Activated CD8-positive, alpha-beta T cell treated with anti-CD3 and anti-CD28 coated beads for 36 hours (primary cell): ENCODE results near the gene ZFR. TPM values are rescaled to one million over a fixed set of nuclear protein-coding genes. Genes with fewer than 3 reads are reported as not detected.
"Not testable (repeated sequence)": the region's sequence is repeated elsewhere in the genome, so short reads cannot be mapped to it uniquely, and the experiment has no call there.

Experiments used
- ATAC-seq: fragments of 200-7000 bp; cut with Tn5 transposase; one replicate; pipeline ENCODE4 v1.10.0; 2021; ENCODE audit warnings: mild to moderate bottlenecking, moderate library complexity
- CTCF ChIA-PET: fragments of 350-600 bp; sonication (Branson Sonifier 250); formaldehyde crosslinking; loops from one replicate; lab custom pipeline; 2021; ENCODE audit warnings: antibody characterized with exemption; lab: Charles Lee
- POLR2A ChIA-PET: fragments of 350-600 bp; sonication (Branson Sonifier 250); formaldehyde crosslinking; loops from one replicate; lab custom pipeline; 2021; ENCODE audit warnings: antibody characterized with exemption; lab: Charles Lee
- DNase-seq: peaks from one replicate; pipeline ENCODE4 v3.0.0-alpha.2; 2020
- H3K27ac Mint-ChIP-seq: one replicate; pipeline ENCODE4 v1.8.0; 2021; ENCODE audit warnings: mild to moderate bottlenecking, mixed read lengths
- H3K27me3 Mint-ChIP-seq: one replicate; pipeline ENCODE4 v1.8.0; 2021; ENCODE audit warnings: mixed read lengths
- H3K36me3 Mint-ChIP-seq: one replicate; pipeline ENCODE4 v1.8.0; 2021; ENCODE audit warnings: low read depth, mixed read lengths
- H3K4me1 Mint-ChIP-seq: one replicate; pipeline ENCODE4 v1.8.0; 2021; ENCODE audit warnings: low read depth, mixed read lengths
- H3K4me3 Mint-ChIP-seq: one replicate; pipeline ENCODE4 v1.8.0; 2021; ENCODE audit warnings: mild to moderate bottlenecking, moderate library complexity, mixed read lengths
- H3K9me3 Mint-ChIP-seq: one replicate; pipeline ENCODE4 v1.8.0; 2021; ENCODE audit warnings: mixed read lengths
- intact Hi-C: fragments of 100-400 bp; cut with micrococcal nuclease; formaldehyde crosslinking; loops from one replicate; pipeline ENCODE4 v1.10.0; 2022
- total RNA-seq, 2 experiments: library from RNA; stranded (reverse); gene quantifications; one replicate each; pipeline ENCODE4 v1.2.3, GENCODE V29; 2021
- TF ChIP-seq, protein P1 (sequence below): fragments of 200-600 bp; IDR thresholded peaks from one replicate; pipeline ENCODE4 v1.8.0; 2022; ENCODE audit warnings: antibody characterized with exemption, mild to moderate bottlenecking

ZFR gene
- total RNA-seq, 2 experiments from 2014 or later, result 56.8 to 59.2 TPM

- Mint-ChIP-seq H3K36me3 (peaks cover 1% of the 10 kb centered on the region), H3K27ac (no peak overlapping the region), H3K9me3 (peaks cover 6% of the 10 kb centered on the region), H3K4me3 (no peak overlapping the region), H3K27me3 (no peaks in the 10 kb centered on the region), H3K4me1 (peaks cover 4% of the 10 kb centered on the region)
- DNase-seq (no peak), ATAC-seq (no peak)
- intact Hi-C loops, result loop anchor here (10.0 kb wide), 1 partner anchor 268 kb away; the partner anchor contains the start of gene SUB1
- ChIA-PET POLR2A (no interaction called here), CTCF (interaction anchor here (4.0 to 4.4 kb wide), 2 partner anchors 12 to 85 kb away, joined by 20 read pairs; no protein-coding TSS in a partner anchor)
- TF ChIP-seq, protein P1, sequence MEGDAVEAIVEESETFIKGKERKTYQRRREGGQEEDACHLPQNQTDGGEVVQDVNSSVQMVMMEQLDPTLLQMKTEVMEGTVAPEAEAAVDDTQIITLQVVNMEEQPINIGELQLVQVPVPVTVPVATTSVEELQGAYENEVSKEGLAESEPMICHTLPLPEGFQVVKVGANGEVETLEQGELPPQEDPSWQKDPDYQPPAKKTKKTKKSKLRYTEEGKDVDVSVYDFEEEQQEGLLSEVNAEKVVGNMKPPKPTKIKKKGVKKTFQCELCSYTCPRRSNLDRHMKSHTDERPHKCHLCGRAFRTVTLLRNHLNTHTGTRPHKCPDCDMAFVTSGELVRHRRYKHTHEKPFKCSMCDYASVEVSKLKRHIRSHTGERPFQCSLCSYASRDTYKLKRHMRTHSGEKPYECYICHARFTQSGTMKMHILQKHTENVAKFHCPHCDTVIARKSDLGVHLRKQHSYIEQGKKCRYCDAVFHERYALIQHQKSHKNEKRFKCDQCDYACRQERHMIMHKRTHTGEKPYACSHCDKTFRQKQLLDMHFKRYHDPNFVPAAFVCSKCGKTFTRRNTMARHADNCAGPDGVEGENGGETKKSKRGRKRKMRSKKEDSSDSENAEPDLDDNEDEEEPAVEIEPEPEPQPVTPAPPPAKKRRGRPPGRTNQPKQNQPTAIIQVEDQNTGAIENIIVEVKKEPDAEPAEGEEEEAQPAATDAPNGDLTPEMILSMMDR, result no peak
Measured at GRCh38 chr5:32317041-32317440, 127.5 kb downstream of the ZFR start.

- ChIA-PET POLR2A (no interaction called here), CTCF (no interaction called here)
- Mint-ChIP-seq H3K36me3 (peaks cover 5% of the 10 kb centered on the region), H3K27ac (no peak overlapping the region), H3K4me3 (no peak overlapping the region), H3K9me3 (no peaks in the 10 kb centered on the region), H3K4me1 (peaks cover 17% of the 10 kb centered on the region), H3K27me3 (no peaks in the 10 kb centered on the region)
- intact Hi-C loops, result loop anchor here (10.0 kb wide), 1 partner anchor 269 kb away; the partner anchor contains the start of gene SUB1
- TF ChIP-seq, protein P1, result no peak
- no peak for DNase-seq
- no peak for ATAC-seq
Measured at GRCh38 chr5:32315221-32316014, 129.1 kb downstream of the ZFR start.

- Mint-ChIP-seq H3K27me3 (no peaks in the 10 kb centered on the region), H3K4me1 (peaks cover 21% of the 10 kb centered on the region), H3K9me3 (no peaks in the 10 kb centered on the region), H3K36me3 (peaks cover 7% of the 10 kb centered on the region), H3K4me3 (peak overlapping the region; percentile 92), H3K27ac (no peak overlapping the region)
- CTCF ChIA-PET, result interaction anchor here (1.1 kb wide), 1 partner anchor 82 kb away, joined by 3 read pairs; no protein-coding TSS in a partner anchor
- DNase-seq, result no peak
- TF ChIP-seq, protein P1, result no peak
- no peak for ATAC-seq
- intact Hi-C loops, result loop anchor here (10.0 kb wide), 1 partner anchor 270 kb away; the partner anchor contains the start of gene SUB1
- POLR2A ChIA-PET, result interaction anchor here (1.0 to 1.4 kb wide), 2 partner anchors 10 to 141 kb away, joined by 3 to 4 read pairs; partner anchors contain the start of gene GOLPH3
Measured at GRCh38 chr5:32314658-32315057, 129.9 kb downstream of the ZFR start.

DNA sequence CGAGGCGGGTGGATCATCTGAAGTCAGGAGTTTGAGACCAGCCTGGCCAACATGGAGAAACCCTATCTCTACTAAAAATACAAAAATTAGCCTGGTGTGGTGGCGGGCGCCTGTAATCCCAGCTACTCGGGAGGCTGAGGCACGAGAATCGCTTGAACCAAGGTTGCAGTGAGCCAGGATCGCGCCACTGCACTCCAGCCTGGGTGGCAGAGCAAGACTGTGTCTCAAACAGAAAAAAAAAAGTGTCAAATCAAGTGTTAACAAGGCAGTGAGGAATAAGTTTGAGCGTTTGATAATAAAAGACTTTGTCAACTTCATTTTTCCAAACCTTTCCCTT is 130.4 kb downstream of the ZFR start:
- H3K9me3 Mint-ChIP-seq, DNase-seq, H3K27me3 Mint-ChIP-seq, H3K36me3 Mint-ChIP-seq, H3K27ac Mint-ChIP-seq, ATAC-seq: not testable (repeated sequence)
- intact Hi-C loops, result loop anchor here (10.0 kb wide), 1 partner anchor 271 kb away; the partner anchor contains the start of gene SUB1
- POLR2A ChIA-PET, result interaction anchor here (1.0 to 1.4 kb wide), 2 partner anchors 10 to 140 kb away, joined by 3 to 4 read pairs; partner anchors contain the start of gene GOLPH3
- CTCF ChIA-PET, result interaction anchor here (1.1 kb wide), 1 partner anchor 82 kb away, joined by 3 read pairs; no protein-coding TSS in a partner anchor
- Mint-ChIP-seq H3K4me3 (peak overlapping the region; percentile 92), H3K4me1 (peaks cover 26% of the 10 kb centered on the region)

- H3K9me3 Mint-ChIP-seq, result no peaks in the 10 kb centered on the region
- peaks cover 34% of the 10 kb centered on the region for H3K4me1 Mint-ChIP-seq
- DNase-seq (peak; percentile 100), ATAC-seq (peak; percentile 95)
- TF ChIP-seq, protein P1, result no peak
- H3K27me3 Mint-ChIP-seq, result no peaks in the 10 kb centered on the region
- H3K4me3 Mint-ChIP-seq, result peak within 1 kb of the TSS; percentile 92
- ChIA-PET CTCF (no interaction called here), POLR2A (interaction anchor here (1.3 kb wide), 1 partner anchor 30 kb away, joined by 3 read pairs; no protein-coding TSS in a partner anchor)
- H3K27ac Mint-ChIP-seq, result peak within 1 kb of the TSS; percentile 92
- intact Hi-C loops, result loop anchor here (10.0 kb wide), 1 partner anchor 272 kb away; the partner anchor contains the start of gene SUB1
- H3K36me3 Mint-ChIP-seq, result peaks cover 13% of the 10 kb centered on the region
Measured at GRCh38 chr5:32312595-32313332, 131.8 kb downstream of the ZFR start, which contains the start of gene MTMR12. Gene MTMR12 (minus strand): TSS chr5:32312939. CDS start chr5:32312838, 101 bp downstream.
